ENCODE measurements around the gene LIN7C. TPM values are rescaled to one million over a fixed set of nuclear protein-coding genes. Genes with fewer than 3 reads are reported as not detected.
A peak's percentile ranks its signal among the peaks of the same experiment; 100 is the strongest.

LIN7C gene
- total and polyA plus RNA-seq, 2 of the 13 experiments (the other 11 are each of a cell fraction or from before 2014, with no cell fraction given) = 14.8 to 37.2 TPM

DNA sequence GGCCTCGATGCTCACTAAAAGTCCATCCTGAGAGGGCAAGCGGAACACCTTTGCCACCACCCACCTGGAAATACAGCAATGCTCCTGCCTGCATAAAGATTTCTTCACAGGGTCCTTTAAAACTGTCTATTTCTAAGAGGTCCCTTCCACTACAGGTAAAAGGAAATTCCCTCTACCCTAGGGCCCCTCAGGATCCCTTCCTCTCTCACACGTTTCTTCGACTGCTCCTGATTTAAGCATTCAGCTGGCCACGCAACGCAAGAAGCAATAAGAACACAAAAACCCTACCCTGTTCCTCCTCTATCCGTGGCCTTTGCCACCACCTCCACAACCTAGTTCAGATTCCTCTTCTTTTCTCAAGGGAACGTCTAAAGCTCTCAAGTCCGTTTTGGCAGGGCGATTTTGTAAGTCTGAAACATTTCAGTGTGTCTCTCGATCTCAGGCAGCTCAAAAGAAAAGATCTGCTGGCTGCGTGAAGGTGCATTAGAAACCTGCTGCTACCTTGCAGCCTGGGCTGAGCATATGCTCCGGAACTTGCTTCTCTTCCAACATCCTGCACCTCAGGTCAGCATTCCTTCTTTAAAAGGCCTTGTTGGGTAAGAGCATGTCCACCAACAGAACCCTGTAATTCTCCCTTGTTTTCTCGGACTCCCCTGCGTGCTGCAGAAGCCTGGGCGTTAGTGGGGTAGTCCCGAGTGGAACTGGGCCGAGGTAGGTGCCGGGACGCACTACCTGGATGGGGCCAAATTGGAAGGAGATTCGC lies 35.6 kb downstream of the LIN7C start (continued):
- TF ChIP-seq, protein P1, sequence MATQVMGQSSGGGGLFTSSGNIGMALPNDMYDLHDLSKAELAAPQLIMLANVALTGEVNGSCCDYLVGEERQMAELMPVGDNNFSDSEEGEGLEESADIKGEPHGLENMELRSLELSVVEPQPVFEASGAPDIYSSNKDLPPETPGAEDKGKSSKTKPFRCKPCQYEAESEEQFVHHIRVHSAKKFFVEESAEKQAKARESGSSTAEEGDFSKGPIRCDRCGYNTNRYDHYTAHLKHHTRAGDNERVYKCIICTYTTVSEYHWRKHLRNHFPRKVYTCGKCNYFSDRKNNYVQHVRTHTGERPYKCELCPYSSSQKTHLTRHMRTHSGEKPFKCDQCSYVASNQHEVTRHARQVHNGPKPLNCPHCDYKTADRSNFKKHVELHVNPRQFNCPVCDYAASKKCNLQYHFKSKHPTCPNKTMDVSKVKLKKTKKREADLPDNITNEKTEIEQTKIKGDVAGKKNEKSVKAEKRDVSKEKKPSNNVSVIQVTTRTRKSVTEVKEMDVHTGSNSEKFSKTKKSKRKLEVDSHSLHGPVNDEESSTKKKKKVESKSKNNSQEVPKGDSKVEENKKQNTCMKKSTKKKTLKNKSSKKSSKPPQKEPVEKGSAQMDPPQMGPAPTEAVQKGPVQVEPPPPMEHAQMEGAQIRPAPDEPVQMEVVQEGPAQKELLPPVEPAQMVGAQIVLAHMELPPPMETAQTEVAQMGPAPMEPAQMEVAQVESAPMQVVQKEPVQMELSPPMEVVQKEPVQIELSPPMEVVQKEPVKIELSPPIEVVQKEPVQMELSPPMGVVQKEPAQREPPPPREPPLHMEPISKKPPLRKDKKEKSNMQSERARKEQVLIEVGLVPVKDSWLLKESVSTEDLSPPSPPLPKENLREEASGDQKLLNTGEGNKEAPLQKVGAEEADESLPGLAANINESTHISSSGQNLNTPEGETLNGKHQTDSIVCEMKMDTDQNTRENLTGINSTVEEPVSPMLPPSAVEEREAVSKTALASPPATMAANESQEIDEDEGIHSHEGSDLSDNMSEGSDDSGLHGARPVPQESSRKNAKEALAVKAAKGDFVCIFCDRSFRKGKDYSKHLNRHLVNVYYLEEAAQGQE (IDR thresholded peaks at IDR 0.05; ENCODE audit: borderline replicate concordance in 1 of 2, low read depth in 1 of 2, low read length in 2 of 2) = no peak
- no peak for TF ChIP-seq ZSCAN21 (CRISPR knock-in tag; IDR thresholded peaks at IDR 0.05; ENCODE audit: borderline replicate concordance)
- peak; percentile 50; the same call in 1 of the 2 replicates for TF ChIP-seq ZFX (CRISPR knock-in tag; IDR thresholded peaks at IDR 0.05; ENCODE audit: low read depth)
- TF ChIP-seq FOXC1 (CRISPR knock-in tag; IDR thresholded peaks at IDR 0.05; ENCODE audit: borderline replicate concordance) = 0 out of 2 replicates have a peak, but pooled peaks have one; percentile 37
- TF ChIP-seq ZNF143 (CRISPR knock-in tag; IDR thresholded peaks at IDR 0.05) = no peak
- no peak for TF ChIP-seq NFATC3 (CRISPR knock-in tag; IDR thresholded peaks at IDR 0.05)
- 0 out of 2 replicates have a peak, but pooled peaks have one; percentile 36 for TF ChIP-seq ZNF33B (CRISPR knock-in tag; IDR thresholded peaks at IDR 0.05)
- peak; percentile 91; the same call in 1 of the 2 replicates for TF ChIP-seq KAT7 (CRISPR knock-in tag; IDR thresholded peaks at IDR 0.05; ENCODE audit: borderline replicate concordance)
- TF ChIP-seq ZNF329 (CRISPR knock-in tag; IDR thresholded peaks at IDR 0.05; ENCODE audit: low read depth) = no peak
- TF ChIP-seq TSC22D2 (CRISPR knock-in tag; IDR thresholded peaks at IDR 0.05; ENCODE audit: borderline replicate concordance) = no peak
- no peak; the same call in 1 of the 2 replicates for TF ChIP-seq HIVEP1 (CRISPR knock-in tag; IDR thresholded peaks at IDR 0.05)
- no peak for TF ChIP-seq GTF3A (CRISPR knock-in tag; conservative IDR thresholded peaks at IDR 0.05)
- TF ChIP-seq RFX1 (IDR thresholded peaks at IDR 0.05) = no peak
- TF ChIP-seq ZNF343 (CRISPR knock-in tag; IDR thresholded peaks at IDR 0.05) = no peak
- no peak for TF ChIP-seq JARID2 (CRISPR knock-in tag; IDR thresholded peaks at IDR 0.05; ENCODE audit: insufficient replicate concordance)
- 0 out of 2 replicates have a peak, but pooled peaks have one; percentile 57 for TF ChIP-seq SMAD1 (CRISPR knock-in tag; IDR thresholded peaks at IDR 0.05; ENCODE audit: borderline replicate concordance, low read depth)
- TF ChIP-seq GTF2F1 (IDR thresholded peaks at IDR 0.05; ENCODE audit: low read length) = no peak
- no peak for TF ChIP-seq ZSCAN30 (CRISPR knock-in tag; IDR thresholded peaks at IDR 0.05)
- TF ChIP-seq, protein P2, sequence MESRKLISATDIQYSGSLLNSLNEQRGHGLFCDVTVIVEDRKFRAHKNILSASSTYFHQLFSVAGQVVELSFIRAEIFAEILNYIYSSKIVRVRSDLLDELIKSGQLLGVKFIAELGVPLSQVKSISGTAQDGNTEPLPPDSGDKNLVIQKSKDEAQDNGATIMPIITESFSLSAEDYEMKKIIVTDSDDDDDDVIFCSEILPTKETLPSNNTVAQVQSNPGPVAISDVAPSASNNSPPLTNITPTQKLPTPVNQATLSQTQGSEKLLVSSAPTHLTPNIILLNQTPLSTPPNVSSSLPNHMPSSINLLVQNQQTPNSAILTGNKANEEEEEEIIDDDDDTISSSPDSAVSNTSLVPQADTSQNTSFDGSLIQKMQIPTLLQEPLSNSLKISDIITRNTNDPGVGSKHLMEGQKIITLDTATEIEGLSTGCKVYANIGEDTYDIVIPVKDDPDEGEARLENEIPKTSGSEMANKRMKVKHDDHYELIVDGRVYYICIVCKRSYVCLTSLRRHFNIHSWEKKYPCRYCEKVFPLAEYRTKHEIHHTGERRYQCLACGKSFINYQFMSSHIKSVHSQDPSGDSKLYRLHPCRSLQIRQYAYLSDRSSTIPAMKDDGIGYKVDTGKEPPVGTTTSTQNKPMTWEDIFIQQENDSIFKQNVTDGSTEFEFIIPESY (CRISPR knock-in tag; IDR thresholded peaks at IDR 0.05) = no peak
- TF ChIP-seq, protein P3, sequence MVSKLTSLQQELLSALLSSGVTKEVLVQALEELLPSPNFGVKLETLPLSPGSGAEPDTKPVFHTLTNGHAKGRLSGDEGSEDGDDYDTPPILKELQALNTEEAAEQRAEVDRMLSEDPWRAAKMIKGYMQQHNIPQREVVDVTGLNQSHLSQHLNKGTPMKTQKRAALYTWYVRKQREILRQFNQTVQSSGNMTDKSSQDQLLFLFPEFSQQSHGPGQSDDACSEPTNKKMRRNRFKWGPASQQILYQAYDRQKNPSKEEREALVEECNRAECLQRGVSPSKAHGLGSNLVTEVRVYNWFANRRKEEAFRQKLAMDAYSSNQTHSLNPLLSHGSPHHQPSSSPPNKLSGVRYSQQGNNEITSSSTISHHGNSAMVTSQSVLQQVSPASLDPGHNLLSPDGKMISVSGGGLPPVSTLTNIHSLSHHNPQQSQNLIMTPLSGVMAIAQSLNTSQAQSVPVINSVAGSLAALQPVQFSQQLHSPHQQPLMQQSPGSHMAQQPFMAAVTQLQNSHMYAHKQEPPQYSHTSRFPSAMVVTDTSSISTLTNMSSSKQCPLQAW (CRISPR knock-in tag; IDR thresholded peaks at IDR 0.05) = no peak
- no peak for TF ChIP-seq ZNF205 (CRISPR knock-in tag; IDR thresholded peaks at IDR 0.05)
- no peak; the same call in 1 of the 2 replicates for TF ChIP-seq ZFY (CRISPR knock-in tag; IDR thresholded peaks at IDR 0.05)
- TF ChIP-seq KLF12 (CRISPR knock-in tag; IDR thresholded peaks at IDR 0.05; ENCODE audit: borderline replicate concordance) = no peak
- no peak for TF ChIP-seq ZNF101 (CRISPR knock-in tag; IDR thresholded peaks at IDR 0.05; ENCODE audit: borderline replicate concordance, low read depth)
